ENCODE measurements around the gene FOXD3. TPM values are rescaled to one million over a fixed set of nuclear protein-coding genes. Genes with fewer than 3 reads are reported as not detected.

FOXD3 gene
- total RNA-seq, 1 experiment from 2014 or later: 25.8 TPM

DNA sequence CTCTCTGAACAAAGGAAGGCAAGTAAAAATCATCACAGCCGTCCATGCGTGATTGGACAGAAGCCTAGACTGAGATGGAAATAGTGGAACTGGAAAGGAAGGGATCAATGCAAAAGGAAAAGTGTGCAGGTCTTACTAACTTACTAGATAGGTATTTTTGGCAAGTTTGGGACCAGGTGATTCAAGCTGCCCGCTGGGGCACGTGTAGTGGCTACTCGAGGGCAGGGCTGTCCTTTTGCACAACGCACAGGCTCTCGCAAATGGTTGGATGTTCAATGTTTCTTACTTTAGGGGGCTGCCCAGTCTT lies 44.5 kb downstream of the FOXD3 start:
- Mint-ChIP-seq H3K9me3 (peaks cover 5 to 6% of the 10 kb centered on the region in 2 experiments; a peak in 3 of 5 replicates), H3K4me3 (peak overlapping the region; percentile 44 to 74), H3K27ac (peak overlapping the region in 1 of 3 experiments; percentile 19; a peak in 3 of 7 replicates), H3K4me1 (peaks cover 17 to 25% of the 10 kb centered on the region in 2 experiments), H3K27me3 (ENCODE audit: low read depth) (peaks cover 12% of the 10 kb centered on the region), H3K36me3 (ENCODE audit: insufficient read depth in 1 of 3, low read depth in 3 of 3) (peaks cover 4 to 14% (median 14%) of the 10 kb centered on the region in 3 experiments)
- Histone ChIP-seq H4K20me1 (ENCODE audit: control insufficient read depth, insufficient read depth, insufficient read length) (no peaks in the 10 kb centered on the region), H2BK12ac (ENCODE audit: insufficient read length, low read depth, low read length) (no peak overlapping the region), H3K14ac (ENCODE audit: insufficient read depth, low read length) (no peak overlapping the region), H3K9me3 (ENCODE audit: control insufficient read depth, low read depth, low read length) (no peaks in the 10 kb centered on the region), H3K9ac (ENCODE audit: extremely low read depth, insufficient read length, low read length) (no peak overlapping the region), H4K91ac (ENCODE audit: insufficient read length, low read depth, low read length) (no peak overlapping the region), H3K4me1 (ENCODE audit: insufficient read depth, low read length) (no peaks in the 10 kb centered on the region), H3K79me1 (ENCODE audit: insufficient read depth, low read depth, low read length, poor library complexity, severe bottlenecking) (no peaks in the 10 kb centered on the region), H3K27me3 (ENCODE audit: insufficient read depth, low read length) (no peaks in the 10 kb centered on the region), H3K56ac (ENCODE audit: insufficient read length, low read depth, low read length) (no peak overlapping the region), H2AFZ (ENCODE audit: low read length) (no peak overlapping the region), H2BK5ac (ENCODE audit: insufficient read length, low read length) (no peak overlapping the region), H3K79me2 (ENCODE audit: insufficient read depth, low read length) (no peaks in the 10 kb centered on the region), H2BK120ac (ENCODE audit: low read depth, low read length, poor library complexity, severe bottlenecking) (no peak overlapping the region), H3K23ac (ENCODE audit: insufficient read length, low read depth, low read length) (no peak overlapping the region), H3K27ac (ENCODE audit: insufficient read length, low read depth, low read length) (no peak overlapping the region), H4K8ac (replicated peaks; ENCODE audit: insufficient read length, low read depth, low read length) (no peak overlapping the region), H2AK5ac (ENCODE audit: insufficient read length, low read length) (no peak overlapping the region), H3K18ac (ENCODE audit: insufficient read length, low read depth, low read length) (no peak overlapping the region), H3K4me2 (ENCODE audit: insufficient read depth, insufficient read length, low read length) (no peak overlapping the region), H3K4ac (ENCODE audit: low read depth, low read length) (no peak overlapping the region), H2BK20ac (ENCODE audit: low read depth, low read length, poor library complexity, severe bottlenecking) (no peak overlapping the region), H4K5ac (ENCODE audit: insufficient read length, low read depth, low read length) (no peak overlapping the region), H2BK15ac (ENCODE audit: low read depth, low read length) (no peak overlapping the region), H3K23me2 (ENCODE audit: insufficient read length, low read depth, low read length, poor library complexity, severe bottlenecking) (no peaks in the 10 kb centered on the region), H3T11ph (ENCODE audit: low read length) (no peak overlapping the region)
- no peak for TF ChIP-seq CTCF (conservative IDR thresholded peaks at IDR 0.05)
- no CpG with 5 or more reads among the region's 7 CpGs for WGBS (ENCODE audit: extremely low coverage, insufficient read length, low lambda C conversion rate)
- DNase-seq: no peak

Data from H9 (cell line).